Suppressor macrophage treated with lipopolysaccharide for 1 hour (primary cell): ENCODE data around the gene SREBF2.

Source experiments
- DNase-seq, 3 donors: peaks; one replicate each; pipeline ENCODE4 v3.0.0-alpha.2; 2020 to 2022

Gene SREBF2

GRCh38 chr22:41909310-41910049, 76.6 kb downstream of the SREBF2 start:
- DNase-seq, result no peak

- peak in 2 of 3 donors; percentile 43 to 55 for DNase-seq
Measured at GRCh38 chr22:41910050-41911000, 77.4 kb downstream of the SREBF2 start.

GRCh38 chr22:41911001-41911611, 78.2 kb downstream of the SREBF2 start:
- no peak for DNase-seq

- no peak for DNase-seq
Measured at GRCh38 chr22:41912338-41913039, 79.6 kb downstream of the SREBF2 start.

- no peak for DNase-seq
Measured at GRCh38 chr22:41913040-41913719, 80.3 kb downstream of the SREBF2 start.

- DNase-seq, result no peak
Measured at GRCh38 chr22:41913842-41914534, 81.1 kb downstream of the SREBF2 start.

- DNase-seq, result no peak
Measured at GRCh38 chr22:41914611-41915034, 81.7 kb downstream of the SREBF2 start.

GRCh38 chr22:41915035-41915785, 82.3 kb downstream of the SREBF2 start, which contains the start of gene SHISA8:
Gene SHISA8 (minus strand): TSS chr22:41915074. CDS start chr22:41914667, 407 bp downstream.
- DNase-seq, result peak in 2 of 3 donors; percentile 51 to 69

- DNase-seq, result no peak
Measured at GRCh38 chr22:41915786-41916493, 83.0 kb downstream of the SREBF2 start.

- no peak for DNase-seq
Measured at GRCh38 chr22:41916745-41917358, 83.9 kb downstream of the SREBF2 start.

GRCh38 chr22:41917375-41917902, 84.5 kb downstream of the SREBF2 start:
- DNase-seq, result no peak

GRCh38 chr22:41917903-41918791, 85.2 kb downstream of the SREBF2 start:
- DNase-seq, result peak; percentile 93 to 95 (median 95)

- DNase-seq, result peak; percentile 87 to 91 (median 88)
Measured at GRCh38 chr22:41919357-41920224, 86.7 kb downstream of the SREBF2 start.

- no peak for DNase-seq
Measured at GRCh38 chr22:41920271-41920976, 87.5 kb downstream of the SREBF2 start.

GRCh38 chr22:41922328-41922727, 89.4 kb downstream of the SREBF2 start:
- DNase-seq, result no peak

GRCh38 chr22:41922940-41923594, 90.2 kb downstream of the SREBF2 start:
- DNase-seq, result no peak
